Activated naive CD8-positive, alpha-beta T cell treated with anti-CD3 and anti-CD28 coated beads for 36 hours (primary cell): Measurements from ENCODE around the gene NUDT5. TPM values are rescaled to one million over a fixed set of nuclear protein-coding genes. Genes with fewer than 3 reads are reported as not detected.

ENCODE experiments used
- DNase-seq: peaks from one replicate; pipeline ENCODE4 v3.0.0; 2021
- H3K27ac Mint-ChIP-seq: one replicate; pipeline ENCODE4 v1.8.0; 2022; ENCODE audit warnings: mild to moderate bottlenecking, moderate library complexity, mixed read lengths
- H3K27me3 Mint-ChIP-seq: one replicate; pipeline ENCODE4 v1.8.0; 2022; ENCODE audit warnings: mild to moderate bottlenecking, mixed read lengths
- H3K36me3 Mint-ChIP-seq: one replicate; pipeline ENCODE4 v1.8.0; 2021; ENCODE audit warnings: mild to moderate bottlenecking, mixed read lengths
- H3K4me1 Mint-ChIP-seq: one replicate; pipeline ENCODE4 v1.8.0; 2021; ENCODE audit warnings: mixed read lengths
- H3K4me3 Mint-ChIP-seq: one replicate; pipeline ENCODE4 v1.8.0; 2022; ENCODE audit warnings: mild to moderate bottlenecking, moderate library complexity, mixed read lengths
- H3K9me3 Mint-ChIP-seq: one replicate; pipeline ENCODE4 v1.8.0; 2022; ENCODE audit warnings: mixed read lengths
- total RNA-seq, 2 experiments: library from RNA; stranded (reverse); gene quantifications; one replicate each; pipeline ENCODE4 v1.2.3, GENCODE V29; 2021

NUDT5 gene
- total RNA-seq, 2 experiments from 2014 or later = 108 to 114 TPM

DNA sequence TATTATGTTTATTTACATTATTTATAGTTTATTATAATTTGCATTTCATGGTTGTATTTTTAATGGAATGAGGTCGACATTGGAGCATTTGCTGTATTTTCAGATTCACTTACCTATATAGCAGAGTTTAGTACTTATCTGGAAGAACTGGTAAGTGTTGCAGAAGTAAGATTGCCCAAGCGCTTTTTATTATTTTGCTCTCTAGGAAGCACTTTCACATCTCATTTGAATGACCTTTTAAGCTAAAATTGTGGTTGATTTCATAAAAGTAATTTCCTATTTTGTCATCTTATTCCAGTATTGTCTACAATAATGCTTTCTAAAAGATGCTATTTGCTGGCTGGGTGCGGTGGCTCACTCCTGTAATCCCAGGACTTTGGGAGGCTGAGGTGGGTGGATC is 37.6 kb downstream of the NUDT5 start:
- Mint-ChIP-seq H3K27ac (no peak overlapping the region), H3K27me3 (no peaks in the 10 kb centered on the region), H3K4me3 (no peak overlapping the region), H3K9me3 (no peaks in the 10 kb centered on the region), H3K4me1 (no peaks in the 10 kb centered on the region), H3K36me3 (peaks cover 8% of the 10 kb centered on the region)
- no peak for DNase-seq

DNA sequence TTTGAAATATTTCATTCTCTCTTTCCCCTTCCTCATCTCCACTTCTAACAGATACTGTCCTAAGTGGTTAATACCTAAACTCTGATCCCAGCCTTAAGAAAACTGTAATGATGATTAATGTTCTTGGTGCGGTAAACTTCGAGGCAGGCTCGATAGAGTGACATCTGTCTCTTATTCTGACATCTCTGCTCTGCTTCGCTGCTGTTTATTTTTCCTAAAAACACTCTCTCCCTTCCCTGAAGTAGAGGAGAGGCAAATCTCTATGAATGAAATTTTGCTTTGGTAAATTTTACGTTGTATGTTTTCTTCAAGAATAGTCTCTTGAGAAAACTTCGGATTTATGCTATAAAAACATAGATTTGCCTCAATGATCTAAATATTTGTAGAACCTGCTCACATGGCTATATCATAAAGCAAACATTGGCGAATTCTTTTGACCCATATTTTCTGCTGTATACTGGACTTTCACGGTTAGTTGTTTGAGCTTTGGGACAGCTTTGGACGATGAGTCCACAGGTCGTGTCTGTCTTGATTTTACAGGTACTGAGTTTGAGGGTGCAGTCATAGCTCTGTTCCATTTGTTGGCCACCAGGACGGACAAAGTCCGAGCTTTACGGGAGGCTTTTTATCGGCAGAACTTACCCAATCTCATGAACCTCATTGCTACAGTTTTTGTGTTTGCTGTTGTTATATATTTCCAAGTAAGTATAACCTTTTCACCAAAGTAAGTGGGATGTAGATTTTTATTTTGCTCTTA is 39.1 kb downstream of the NUDT5 start:
- Mint-ChIP-seq H3K36me3 (peaks cover 6% of the 10 kb centered on the region), H3K4me1 (no peaks in the 10 kb centered on the region), H3K4me3 (no peak overlapping the region), H3K9me3 (no peaks in the 10 kb centered on the region), H3K27me3 (no peaks in the 10 kb centered on the region), H3K27ac (no peak overlapping the region)
- no peak for DNase-seq

DNA sequence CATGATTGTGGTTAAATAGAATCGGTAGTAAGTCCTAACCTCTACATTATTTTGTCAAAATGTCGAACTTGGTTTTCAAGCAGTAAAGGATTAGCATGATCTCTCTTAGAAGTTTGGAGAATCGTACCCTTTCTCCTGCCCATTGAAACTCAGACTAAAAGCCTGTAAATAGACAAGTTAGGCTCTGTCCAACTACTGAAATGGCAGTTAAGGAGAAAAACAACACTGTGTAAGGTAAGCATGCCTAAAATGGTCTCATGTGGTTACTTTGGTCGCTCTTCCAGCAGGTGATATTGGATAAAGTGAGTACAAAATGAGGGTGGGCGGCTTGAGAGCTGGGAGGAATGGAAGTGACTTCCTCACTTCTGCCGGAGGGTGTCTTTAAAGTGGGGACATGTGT is 41.2 kb downstream of the NUDT5 start:
- Mint-ChIP-seq H3K27me3 (no peaks in the 10 kb centered on the region), H3K36me3 (peaks cover 15% of the 10 kb centered on the region), H3K4me1 (no peaks in the 10 kb centered on the region), H3K4me3 (no peak overlapping the region), H3K9me3 (no peaks in the 10 kb centered on the region), H3K27ac (no peak overlapping the region)
- no peak for DNase-seq

DNA sequence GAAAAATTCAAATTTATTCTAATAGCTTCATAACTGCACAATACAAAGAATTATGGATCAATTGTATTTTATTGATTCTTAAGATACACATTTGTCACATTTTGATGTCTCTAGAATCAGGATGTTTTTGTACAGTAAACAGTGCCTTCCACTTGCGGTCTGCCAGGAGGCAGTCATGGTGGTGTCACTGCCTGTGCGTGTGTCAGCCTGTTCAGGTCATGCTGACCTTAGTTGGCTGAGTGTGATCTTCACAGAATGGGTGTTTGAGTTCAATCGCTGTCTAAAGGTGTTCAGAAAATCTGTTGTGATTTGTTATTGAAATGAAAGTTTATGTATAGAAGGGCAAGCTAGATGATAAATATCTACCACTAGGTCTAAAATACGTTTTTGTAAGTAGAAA is 45.5 kb downstream of the NUDT5 start:
- Mint-ChIP-seq H3K4me1 (no peaks in the 10 kb centered on the region), H3K27ac (no peak overlapping the region), H3K36me3 (peaks cover 15% of the 10 kb centered on the region), H3K27me3 (no peaks in the 10 kb centered on the region), H3K4me3 (no peak overlapping the region), H3K9me3 (no peaks in the 10 kb centered on the region)
- no peak for DNase-seq

DNA sequence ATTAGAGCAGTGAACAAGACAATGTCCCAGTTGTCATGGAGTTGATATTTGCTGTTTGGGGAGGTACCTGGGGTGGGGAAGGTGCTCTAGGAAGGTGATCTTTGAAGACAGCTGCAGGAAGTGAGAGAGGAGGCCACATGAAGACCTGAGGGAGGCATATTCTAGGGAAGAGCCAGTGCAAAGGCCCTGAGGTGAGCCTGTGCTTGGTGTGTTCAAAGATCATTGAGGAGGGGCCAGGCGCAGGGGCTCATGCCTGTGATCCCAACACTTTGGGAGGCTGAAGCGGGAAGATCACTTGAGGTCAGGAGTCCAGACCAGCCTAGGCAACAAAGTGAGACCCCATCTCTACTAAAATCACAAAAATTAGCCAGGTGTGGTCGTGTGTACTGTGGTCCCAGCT is 51.2 kb downstream of the NUDT5 start:
- Mint-ChIP-seq H3K4me1 (no peaks in the 10 kb centered on the region), H3K27ac (no peak overlapping the region), H3K36me3 (peaks cover 16% of the 10 kb centered on the region), H3K27me3 (no peaks in the 10 kb centered on the region), H3K4me3 (no peak overlapping the region), H3K9me3 (no peaks in the 10 kb centered on the region)
- no peak for DNase-seq

DNA sequence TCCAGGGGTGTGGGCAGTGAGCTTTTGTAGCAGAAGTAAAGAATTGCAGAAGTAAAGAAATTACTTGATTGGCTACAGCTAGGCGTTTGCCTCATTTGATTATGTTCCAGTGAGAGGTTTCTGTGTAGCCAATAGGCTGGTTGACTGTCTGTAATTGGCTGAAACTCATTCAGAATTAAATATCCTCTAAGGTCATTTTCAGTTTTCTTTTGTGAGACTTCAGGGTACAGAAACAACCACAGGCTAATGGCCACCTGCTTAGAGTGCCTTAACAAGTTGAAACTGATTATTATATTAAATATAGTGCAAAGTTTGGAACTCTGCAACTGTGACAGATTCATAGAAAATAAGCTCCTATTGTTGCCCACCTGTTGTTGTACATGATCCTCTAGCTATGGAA is 55.7 kb downstream of the NUDT5 start:
- H3K4me3 Mint-ChIP-seq = no peak overlapping the region
- no peak for DNase-seq
- H3K4me1 Mint-ChIP-seq = no peaks in the 10 kb centered on the region
- H3K36me3 Mint-ChIP-seq = peaks cover 20% of the 10 kb centered on the region
- H3K9me3 Mint-ChIP-seq = no peaks in the 10 kb centered on the region
- H3K27ac Mint-ChIP-seq = no peak overlapping the region
- H3K27me3 Mint-ChIP-seq = no peaks in the 10 kb centered on the region

DNA sequence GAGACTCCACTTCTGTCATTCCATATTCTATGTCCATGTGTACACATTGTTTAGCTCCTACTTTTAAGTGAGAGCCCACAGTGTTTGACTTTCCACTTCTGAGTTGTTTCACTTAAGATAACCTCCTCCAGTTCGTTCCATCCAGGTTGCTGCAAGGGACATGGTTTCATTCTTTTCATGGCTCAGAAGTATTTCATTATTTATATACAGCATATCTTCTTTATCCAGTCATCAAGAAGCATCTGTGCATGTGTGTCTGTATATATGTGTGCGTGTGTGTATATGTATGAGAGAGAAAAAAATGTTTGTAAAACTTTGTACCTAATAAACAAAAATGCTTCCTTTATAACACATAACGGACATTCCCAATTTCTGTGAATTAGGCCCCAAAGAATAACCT is 60.1 kb downstream of the NUDT5 start:
- peaks cover 4% of the 10 kb centered on the region for H3K4me1 Mint-ChIP-seq
- no peaks in the 10 kb centered on the region for H3K27me3 Mint-ChIP-seq
- DNase-seq = no peak
- H3K4me3 Mint-ChIP-seq = no peak overlapping the region
- peaks cover 11% of the 10 kb centered on the region for H3K36me3 Mint-ChIP-seq
- H3K27ac Mint-ChIP-seq = no peak overlapping the region
- no peaks in the 10 kb centered on the region for H3K9me3 Mint-ChIP-seq

DNA sequence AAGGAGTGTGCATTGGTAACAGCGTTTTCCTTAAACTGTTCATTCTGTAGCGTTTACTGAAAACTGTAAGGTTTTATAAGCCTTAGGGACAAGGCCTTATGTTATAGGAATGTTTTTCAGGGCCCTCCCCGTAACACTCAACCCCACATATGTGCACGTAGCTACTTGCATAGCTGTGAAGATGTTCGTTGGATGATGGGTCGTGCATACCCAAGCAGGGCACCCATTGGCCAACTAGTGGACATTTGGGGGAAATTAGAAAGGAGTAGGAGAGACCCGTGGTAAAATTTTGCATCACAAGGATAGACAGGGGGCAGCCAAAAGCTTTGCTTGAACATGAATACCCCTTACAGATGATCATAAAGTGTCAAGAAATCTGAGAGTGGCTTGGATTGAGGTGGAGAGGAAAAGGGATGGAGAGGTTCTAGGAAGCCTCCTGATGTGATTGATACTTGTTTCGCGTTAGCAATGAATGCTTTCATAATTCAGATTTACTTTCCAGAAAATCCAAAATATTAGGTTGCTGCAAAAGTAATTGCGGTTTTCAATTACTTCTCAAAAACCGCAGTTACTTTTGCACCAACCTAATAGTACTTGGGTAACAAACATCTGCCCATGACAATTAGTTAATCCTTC is 65.3 kb downstream of the NUDT5 start:
- Mint-ChIP-seq H3K27me3 (no peaks in the 10 kb centered on the region), H3K36me3 (peaks cover 7% of the 10 kb centered on the region), H3K9me3 (no peaks in the 10 kb centered on the region), H3K4me1 (peaks cover 18% of the 10 kb centered on the region), H3K4me3 (peak overlapping the region; percentile 88), H3K27ac (peak overlapping the region; percentile 74)
- DNase-seq = peak; percentile 45

DNA sequence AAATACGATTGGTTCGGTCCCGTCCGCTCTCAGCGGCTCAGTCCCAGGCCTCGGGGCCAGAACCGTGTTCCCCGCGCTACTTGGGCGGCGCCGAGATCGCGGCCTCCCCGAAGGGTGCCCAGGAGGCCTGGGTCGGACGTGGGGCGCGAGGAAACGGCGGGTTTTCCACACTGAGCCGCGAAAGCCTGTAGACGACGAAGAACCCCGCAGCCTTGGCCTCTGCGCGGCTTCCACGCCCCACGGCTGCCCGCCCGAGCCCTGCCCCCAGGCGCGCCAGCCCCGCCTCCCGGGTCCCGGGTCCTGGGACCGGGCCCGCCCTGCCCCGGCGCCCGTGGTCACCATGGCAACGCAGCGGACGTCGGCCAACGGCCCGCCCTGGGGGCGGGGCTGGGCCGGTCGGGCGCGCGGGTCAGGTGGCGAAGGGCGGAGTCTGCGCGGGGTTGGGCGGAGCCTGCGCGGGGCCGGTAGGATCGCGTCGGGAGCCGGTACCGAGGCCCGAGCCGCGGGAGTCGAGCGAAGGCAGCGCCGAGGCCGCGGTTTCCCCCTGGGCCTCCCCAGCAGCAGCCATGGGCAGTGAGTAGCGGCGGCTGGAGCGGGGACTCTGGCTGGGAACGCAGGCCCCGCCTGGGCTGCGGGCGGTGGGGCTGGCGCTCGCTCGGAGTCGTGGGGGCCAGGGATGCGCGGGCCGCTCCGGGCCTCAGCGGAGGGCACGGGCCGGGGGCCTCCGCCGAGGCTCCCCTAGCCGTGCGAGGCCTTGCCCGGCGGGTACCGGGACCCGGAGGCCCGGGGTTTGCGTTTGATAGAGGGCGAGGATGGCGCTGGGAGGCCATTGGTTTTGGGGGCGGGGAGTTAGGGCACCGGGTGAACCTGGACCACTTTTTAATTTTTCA is 66.2 kb downstream of the NUDT5 start, which contains the start of gene SEC61A2:
TSS of gene SEC61A2 (plus strand) at position 456 of the 890 bp plus-strand sequence. CDS start at position 567, 111 bp downstream.
- peak; percentile 100 for DNase-seq
- peaks cover 18% of the 10 kb centered on the region for H3K4me1 Mint-ChIP-seq
- H3K4me3 Mint-ChIP-seq = peak within 1 kb of the TSS; percentile 88
- peaks cover 7% of the 10 kb centered on the region for H3K36me3 Mint-ChIP-seq
- peak within 1 kb of the TSS; percentile 76 for H3K27ac Mint-ChIP-seq
- H3K9me3 Mint-ChIP-seq = no peaks in the 10 kb centered on the region
- H3K27me3 Mint-ChIP-seq = no peaks in the 10 kb centered on the region

DNA sequence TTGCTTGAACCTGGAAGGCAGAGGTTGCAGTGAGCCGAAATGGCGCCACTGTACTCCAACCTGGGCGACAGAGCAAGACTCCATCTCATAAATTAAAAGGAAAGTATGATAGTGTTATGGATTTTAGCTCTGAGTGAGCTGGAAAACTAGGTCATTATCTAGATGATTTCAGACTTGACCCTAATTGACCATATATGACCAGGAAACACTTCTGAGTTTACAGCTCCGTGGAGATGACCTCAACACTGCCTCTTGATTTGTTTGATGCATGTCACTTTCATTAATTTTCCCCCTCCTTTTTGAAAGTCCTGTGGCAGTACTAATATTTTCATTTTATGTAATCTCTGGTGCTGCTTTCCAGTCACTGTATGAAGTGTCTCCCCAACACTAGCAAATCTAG is 74.0 kb downstream of the NUDT5 start:
- H3K27ac Mint-ChIP-seq = peak overlapping the region; percentile 96
- no peaks in the 10 kb centered on the region for H3K27me3 Mint-ChIP-seq
- H3K36me3 Mint-ChIP-seq = peaks cover 40% of the 10 kb centered on the region
- no peak for DNase-seq
- no peaks in the 10 kb centered on the region for H3K9me3 Mint-ChIP-seq
- no peak overlapping the region for H3K4me3 Mint-ChIP-seq
- H3K4me1 Mint-ChIP-seq = peaks cover 27% of the 10 kb centered on the region

Other genes with a start within 250 kb of the NUDT5 start
- 10 to 100 TPM; 35.8 to 38.2 TPM for gene UPF2, start 153.1 kb downstream of the NUDT5 start, total RNA-seq
- 10 to 100 TPM; 10.4 TPM for gene DHTKD1, start 126.9 kb downstream of the NUDT5 start, total RNA-seq
- 10 to 100 TPM in 1 of 2 experiments, 1 to 10 TPM in 1; 9.7 to 10.1 TPM for gene SEC61A2, start 66.2 kb downstream of the NUDT5 start, total RNA-seq
- 100 to 1,000 TPM; 162 to 170 TPM for gene CDC123, start 297 bp upstream of the NUDT5 start, total RNA-seq
- 10 to 100 TPM; 11.9 to 15.4 TPM for gene CAMK1D, start 153.7 kb upstream of the NUDT5 start, total RNA-seq